Tibial nerve (tissue), 4 donors: ENCODE results near the gene CLIC2. TPM values are rescaled to one million over a fixed set of nuclear protein-coding genes. Genes with fewer than 3 reads are reported as not detected.
"Not testable (repeated sequence)": the region's sequence is repeated elsewhere in the genome, so short reads cannot be mapped to it uniquely, and the experiment has no call there.

Experiments used
- DNase-seq, 2 donors: peaks; one replicate each; pipeline ENCODE4 v3.0.0-alpha.2; 2019; ENCODE audit warnings: low spot score in 2 of 2
- H3K27ac ChIP-seq, 4 donors: fragments of 200-600 bp; sonication (generic) in 3 of 4; one replicate each; pipeline ENCODE4 v1.5.1; 2017 to 2019; ENCODE audit warnings: mild to moderate bottlenecking in 1 of 4
- H3K27me3 ChIP-seq, 2 donors: fragments of 200-600 bp; sonication (generic) in 1 of 2; one replicate each; pipeline versions ENCODE4 v1.5.1 to v1.6.0; 2017 to 2019
- H3K36me3 ChIP-seq, 3 donors: fragments of 200-600 bp; sonication (generic); one replicate each; pipeline ENCODE4 v1.5.1; 2018 to 2019
- H3K4me1 ChIP-seq, 4 donors: fragments of 200-600 bp; sonication (generic) in 3 of 4; one replicate each; pipeline ENCODE4 v1.5.1; 2017 to 2019
- H3K4me3 ChIP-seq, 4 donors: fragments of 200-600 bp; sonication (generic) in 3 of 4; one replicate each; pipeline ENCODE4 v1.5.1; 2017 to 2019; ENCODE audit warnings: mild to moderate bottlenecking in 1 of 4, moderate library complexity in 1 of 4
- H3K9me3 ChIP-seq, 4 donors: fragments of 200-600 bp; sonication (generic) in 3 of 4; one replicate each; pipeline ENCODE4 v1.5.1; 2017 to 2019
- EP300 ChIP-seq, 2 donors: sonication (generic); formaldehyde crosslinking; IDR thresholded peaks; one replicate each; pipeline ENCODE4 v1.6.1; 2017; ENCODE audit warnings: antibody characterized with exemption in 2 of 2, mild to moderate bottlenecking in 1 of 2
- POLR2A ChIP-seq, 2 donors: fragments of 450-650 bp; IDR thresholded peaks; one replicate each; pipeline ENCODE4 v1.6.1; 2017; ENCODE audit warnings: antibody characterized with exemption in 2 of 2, mild to moderate bottlenecking in 2 of 2, moderate library complexity in 2 of 2
- WGBS, 2 donors: methylation state at CpG; one replicate each; pipeline ENCODE4 v1.1.5; 2018; 5-methylcytosine and 5-hydroxymethylcytosine counted together
- total RNA-seq, 4 donors: library from RNA; depleted of rRNA; stranded (reverse); fragments of >200 nt; gene quantifications; one replicate each; pipeline ENCODE4 v1.1.0, GENCODE V29; 2016
- TF ChIP-seq, protein P1 (sequence below), 5 experiments: fragments of 200-600 bp in 3 of 5; fragments of 450-650 bp in 2 of 5; sonication (generic) in 3 of 5; IDR thresholded peaks; one replicate each; pipeline ENCODE4 v1.5.1; 2016 to 2019; ENCODE audit warnings: antibody characterized with exemption in 5 of 5, mild to moderate bottlenecking in 3 of 5, moderate library complexity in 2 of 5

The CLIC2 gene
- total RNA-seq, 4 donors from 2014 or later: 12.0 to 21.6 (median 18.3) TPM

DNA sequence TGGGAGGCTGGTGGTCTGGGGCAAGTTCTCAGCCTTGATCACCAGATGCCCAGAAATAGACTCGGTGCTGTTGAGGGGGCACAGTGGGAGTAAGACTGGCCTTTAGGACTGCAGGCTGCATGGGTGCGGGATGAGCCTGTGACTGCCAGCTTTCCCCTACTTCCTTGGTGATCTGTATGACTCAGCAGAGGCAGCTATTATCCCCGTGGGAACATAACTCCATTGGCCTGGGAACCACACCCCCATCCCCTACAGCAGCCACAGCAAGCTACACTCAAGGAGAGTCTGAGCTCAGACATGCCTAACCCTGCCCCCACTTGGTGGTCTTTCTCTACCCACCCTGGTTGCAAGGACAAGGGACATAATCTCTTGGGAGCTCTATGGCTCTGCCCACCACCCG lies 20.6 kb downstream of the CLIC2 start:
- WGBS, 2 donors: 80 to 82% methylated on average over 2 to 4 of the region's 4 CpGs

DNA sequence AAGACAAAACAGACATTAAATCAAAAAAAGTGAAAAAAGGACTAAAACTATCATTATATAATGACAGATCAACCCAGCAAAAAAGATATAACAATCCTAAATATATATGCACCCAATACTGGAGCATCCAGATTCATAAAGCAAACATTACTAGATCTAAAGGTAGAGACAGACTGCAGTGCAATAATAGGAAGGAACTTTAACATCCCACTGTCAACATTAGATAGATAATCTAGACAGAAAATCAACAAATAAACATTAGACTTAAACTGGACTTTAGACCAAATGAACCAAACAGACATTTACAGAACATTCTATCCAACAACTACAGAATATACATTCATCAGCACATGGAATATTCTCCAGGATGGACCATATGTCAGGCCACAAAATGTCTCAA lies 40.6 kb downstream of the CLIC2 start:
- TF ChIP-seq EP300 (IDR thresholded peaks at IDR 0.05): no peak
- TF ChIP-seq, protein P1, sequence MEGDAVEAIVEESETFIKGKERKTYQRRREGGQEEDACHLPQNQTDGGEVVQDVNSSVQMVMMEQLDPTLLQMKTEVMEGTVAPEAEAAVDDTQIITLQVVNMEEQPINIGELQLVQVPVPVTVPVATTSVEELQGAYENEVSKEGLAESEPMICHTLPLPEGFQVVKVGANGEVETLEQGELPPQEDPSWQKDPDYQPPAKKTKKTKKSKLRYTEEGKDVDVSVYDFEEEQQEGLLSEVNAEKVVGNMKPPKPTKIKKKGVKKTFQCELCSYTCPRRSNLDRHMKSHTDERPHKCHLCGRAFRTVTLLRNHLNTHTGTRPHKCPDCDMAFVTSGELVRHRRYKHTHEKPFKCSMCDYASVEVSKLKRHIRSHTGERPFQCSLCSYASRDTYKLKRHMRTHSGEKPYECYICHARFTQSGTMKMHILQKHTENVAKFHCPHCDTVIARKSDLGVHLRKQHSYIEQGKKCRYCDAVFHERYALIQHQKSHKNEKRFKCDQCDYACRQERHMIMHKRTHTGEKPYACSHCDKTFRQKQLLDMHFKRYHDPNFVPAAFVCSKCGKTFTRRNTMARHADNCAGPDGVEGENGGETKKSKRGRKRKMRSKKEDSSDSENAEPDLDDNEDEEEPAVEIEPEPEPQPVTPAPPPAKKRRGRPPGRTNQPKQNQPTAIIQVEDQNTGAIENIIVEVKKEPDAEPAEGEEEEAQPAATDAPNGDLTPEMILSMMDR (IDR thresholded peaks at IDR 0.05): no peak
- no peak for TF ChIP-seq POLR2A (IDR thresholded peaks at IDR 0.05)
- Histone ChIP-seq H3K36me3 (no peaks in the 10 kb centered on the region), H3K9me3 (no peaks in the 10 kb centered on the region), H3K4me1 (no peaks in the 10 kb centered on the region), H3K4me3 (no peak overlapping the region), H3K27ac (no peak overlapping the region), H3K27me3 (no peaks in the 10 kb centered on the region)
- no peak for DNase-seq

More for the DNA sequence above, 20.6 kb downstream of the CLIC2 start:
- no peaks in the 10 kb centered on the region for H3K36me3 ChIP-seq
- TF ChIP-seq, protein P1 (IDR thresholded peaks at IDR 0.05): no peak
- no peak for TF ChIP-seq EP300 (IDR thresholded peaks at IDR 0.05)
- no peak for TF ChIP-seq POLR2A (IDR thresholded peaks at IDR 0.05)
- H3K27ac ChIP-seq: no peak overlapping the region
- DNase-seq: no peak
- H3K4me3 ChIP-seq: no peak overlapping the region
- no peaks in the 10 kb centered on the region for H3K4me1 ChIP-seq
- H3K27me3 ChIP-seq: no peaks in the 10 kb centered on the region
- peaks cover 0 to 23% (median 1%) of the 10 kb centered on the region in 4 donors for H3K9me3 ChIP-seq

DNA sequence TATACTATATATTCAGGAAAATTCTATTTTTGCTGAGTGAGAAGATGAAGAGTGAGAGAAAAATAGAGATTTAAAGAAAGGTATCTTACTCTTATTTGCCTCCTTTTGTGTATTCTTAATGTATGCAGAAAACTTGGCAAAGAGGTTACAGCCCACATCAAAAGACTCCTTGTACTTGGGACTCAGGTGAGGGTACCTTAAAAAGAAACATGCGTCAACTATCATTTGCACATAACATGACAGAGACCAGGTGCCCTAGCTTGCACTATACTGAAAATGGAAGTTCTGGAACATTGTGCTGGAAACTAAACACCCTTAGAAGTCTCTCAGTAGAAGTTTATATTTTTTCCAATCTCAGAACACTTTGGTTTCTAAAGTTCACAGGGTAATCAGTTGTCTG lies 54.5 kb downstream of the CLIC2 start:
- TF ChIP-seq, protein P1 (IDR thresholded peaks at IDR 0.05): no peak
- TF ChIP-seq EP300 (IDR thresholded peaks at IDR 0.05): no peak
- TF ChIP-seq POLR2A (IDR thresholded peaks at IDR 0.05): no peak
- Histone ChIP-seq H3K4me3 (no peak overlapping the region), H3K9me3 (no peaks in the 10 kb centered on the region), H3K27me3 (no peaks in the 10 kb centered on the region), H3K4me1 (no peaks in the 10 kb centered on the region), H3K36me3 (peaks cover 0 to 11% (median 0%) of the 10 kb centered on the region in 3 donors), H3K27ac (no peak overlapping the region)
- DNase-seq: no peak
- 100% methylated on average over 1 of the region's 1 CpG for WGBS, 2 donors

DNA sequence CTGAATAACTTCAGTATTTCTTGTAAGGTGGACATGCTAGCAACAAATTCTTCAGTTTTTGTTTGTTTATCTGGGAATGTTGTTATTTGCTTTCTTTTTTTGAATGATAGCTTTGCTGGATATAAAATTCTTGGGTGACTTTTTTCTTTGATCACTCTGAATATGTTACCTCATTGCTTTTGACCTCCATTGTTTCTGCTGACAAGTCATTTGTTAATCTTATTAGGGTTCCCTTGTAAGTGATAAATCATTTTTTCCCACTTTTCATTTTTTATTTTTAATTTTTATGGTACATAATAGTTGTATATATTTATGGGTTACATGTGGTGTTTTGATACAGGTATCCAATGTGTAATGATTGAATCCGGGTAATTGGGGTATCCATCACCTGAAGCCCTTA lies 63.4 kb downstream of the CLIC2 start:
- Histone ChIP-seq H3K9me3 (peaks cover 0 to 13% (median 0%) of the 10 kb centered on the region in 4 donors), H3K4me1 (no peaks in the 10 kb centered on the region), H3K4me3 (no peak overlapping the region), H3K36me3 (no peaks in the 10 kb centered on the region), H3K27me3 (no peaks in the 10 kb centered on the region), H3K27ac (no peak overlapping the region)
- WGBS, 2 donors: 88 to 95% methylated on average over 1 of the region's 1 CpG
- no peak for TF ChIP-seq POLR2A (IDR thresholded peaks at IDR 0.05)
- TF ChIP-seq, protein P1 (IDR thresholded peaks at IDR 0.05): no peak
- TF ChIP-seq EP300 (IDR thresholded peaks at IDR 0.05): no peak
- no peak for DNase-seq

DNA sequence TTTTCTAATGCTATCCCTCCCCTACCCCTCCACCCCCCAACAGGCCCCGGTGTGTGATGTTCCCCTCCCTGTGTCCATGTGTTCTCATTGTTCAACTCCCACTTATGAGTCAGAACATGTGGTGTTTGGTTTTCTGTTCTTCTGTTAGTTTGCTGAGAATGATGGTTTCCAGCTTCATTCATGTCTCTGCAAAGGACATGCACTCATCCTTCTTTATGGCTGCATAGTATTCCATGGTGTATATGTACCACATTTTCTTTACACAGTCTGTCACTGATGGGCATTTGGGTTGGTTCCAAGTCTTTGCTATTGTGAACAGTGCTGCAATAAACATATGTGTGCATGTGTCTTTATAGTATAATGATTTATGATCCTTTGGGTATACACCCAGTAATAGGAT lies 66.4 kb downstream of the CLIC2 start:
- 91 to 94% methylated on average over 1 of the region's 1 CpG for WGBS, 2 donors
- H3K27ac ChIP-seq, H3K36me3 ChIP-seq, H3K4me1 ChIP-seq, DNase-seq, H3K4me3 ChIP-seq, H3K27me3 ChIP-seq: not testable (repeated sequence)
- H3K9me3 ChIP-seq: peaks cover 0 to 13% (median 0%) of the 10 kb centered on the region in 4 donors

DNA sequence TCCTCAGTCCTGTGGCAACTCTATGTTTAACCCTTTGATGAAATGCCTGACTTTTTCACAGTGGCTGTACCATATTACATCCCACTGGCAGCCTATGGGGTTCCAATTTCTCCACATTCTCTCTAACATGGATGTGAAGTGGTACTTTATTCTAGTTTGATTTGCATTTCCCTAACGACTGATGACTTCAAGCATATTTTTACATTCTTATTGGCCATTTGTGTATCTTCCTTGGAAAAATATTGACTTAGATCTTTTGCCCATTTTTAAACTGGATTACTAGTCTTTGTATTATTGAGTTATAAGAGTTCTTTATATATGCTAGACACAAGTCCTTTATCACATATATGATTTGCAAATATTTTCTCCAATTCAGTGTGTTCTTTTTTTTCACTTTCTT lies 68.0 kb downstream of the CLIC2 start:
- Histone ChIP-seq H3K27ac (no peak overlapping the region), H3K36me3 (no peaks in the 10 kb centered on the region), H3K4me3 (no peak overlapping the region), H3K27me3 (no peaks in the 10 kb centered on the region), H3K4me1 (no peaks in the 10 kb centered on the region), H3K9me3 (peaks cover 0 to 12% (median 0%) of the 10 kb centered on the region in 4 donors)
- no peak for DNase-seq
- TF ChIP-seq POLR2A (IDR thresholded peaks at IDR 0.05) (no peak), EP300 (IDR thresholded peaks at IDR 0.05) (no peak)
- TF ChIP-seq, protein P1 (IDR thresholded peaks at IDR 0.05): no peak
- 62 to 82% methylated on average over 1 of the region's 1 CpG for WGBS, 2 donors
